Ovary (tissue), 9 donors: ENCODE measurements around the gene TBX3. TPM values are rescaled to one million over a fixed set of nuclear protein-coding genes. Genes with fewer than 3 reads are reported as not detected.

Experiments used
- DNase-seq, 5 donors: peaks; one replicate each; pipeline ENCODE4 v3.0.0-alpha.2; 2019 to 2020
- H3K27ac ChIP-seq, 2 donors: fragments of 200-600 bp; one replicate each; pipeline versions ENCODE4 v1.5.1 to v1.8.0; 2019 to 2022
- H3K27me3 ChIP-seq: fragments of 200-600 bp; one replicate; pipeline ENCODE4 v1.8.0; 2022
- H3K36me3 ChIP-seq: fragments of 200-600 bp; sonication (generic); one replicate; pipeline ENCODE4 v1.5.1; 2019
- H3K4me1 ChIP-seq: one replicate; pipeline ENCODE4 v1.8.1; 2013; ENCODE audit warnings: mild to moderate bottlenecking, moderate library complexity; ENCODE audit not compliant: insufficient read depth
- H3K4me3 ChIP-seq: fragments of 200-600 bp; sonication (generic); one replicate; pipeline ENCODE4 v1.5.1; 2017
- H3K9me3 ChIP-seq, 2 donors: fragments of 200-600 bp in 1 of 2; sonication (generic) in 1 of 2; one replicate each; pipeline versions ENCODE4 v1.5.1 to v1.8.1; 2013 to 2019; ENCODE audit warnings: mild to moderate bottlenecking in 1 of 2, moderate library complexity in 1 of 2
- CTCF ChIP-seq, 3 donors: fragments of 450-650 bp in 2 of 3; fragments of 200-600 bp in 1 of 3; IDR thresholded peaks; one replicate each; pipeline versions ENCODE4 v1.5.1 to v1.8.0; 2016 to 2022; ENCODE audit warnings: antibody characterized with exemption in 3 of 3, mild to moderate bottlenecking in 1 of 3
- EP300 ChIP-seq: sonication (generic); formaldehyde crosslinking; IDR thresholded peaks from one replicate; pipeline ENCODE4 v1.6.1; 2017; ENCODE audit warnings: antibody characterized with exemption
- POLR2A ChIP-seq: fragments of 450-650 bp; IDR thresholded peaks from one replicate; pipeline ENCODE4 v1.6.1; 2017; ENCODE audit warnings: antibody characterized with exemption, mild to moderate bottlenecking, moderate library complexity
- WGBS, 3 donors: extraction: QIAGEN DNeasy Blood & Tissue Kit in 1 of 3; methylation state at CpG; one replicate each; pipeline versions ENCODE4 v1.1.5 to v1.1.7; 2013 to 2017; 5-methylcytosine and 5-hydroxymethylcytosine counted together
- intact Hi-C, 4 donors: fragments of 100-400 bp; cut with DNase I; formaldehyde crosslinking; loops; one replicate each; pipeline versions ENCODE4 v1.11.0 to v1.15.1; 2022 to 2023
- polyA plus RNA-seq, 2 donors: library from polyadenylated mRNA; stranded (reverse); fragments of 200-250 nt in 1 of 2; fragments of 350-450 nt in 1 of 2; fragmentation: Illumina TruSeq in 1 of 2; extraction: RNeasy Lipid Tissue Mini Kit (QIAGEN cat#74804) in 1 of 2; gene quantifications; one replicate each; pipeline ENCODE4 v1.2.3, GENCODE V29; 2013 to 2014
- total RNA-seq, 7 donors: library from RNA; depleted of rRNA in 2 of 7; stranded (reverse); fragments of >200 nt in 2 of 7; fragmentation: NEBNext Ultra II Directional in 3 of 7; extraction: Animal tissue kit (Norgen Biotek cat#: 25700) in 3 of 7; gene quantifications; one replicate each; pipeline versions ENCODE4 v1.1.0 to v1.2.4, GENCODE V29; 2016 to 2023
- donor health status: DM: no; HTN: no; CAD: no; lungs with moderate emphysema.
- donor health status: DM: no; HTN: no; CAD: no.
- donor health status: Bipolar disorder and iron deficiency.
- donor health status: DM: yes; HTN: yes; CAD: no.
- donor health status: DM: no; HTN: no; CAD: no.
- donor health status: DM: yes; HTN: yes; CAD: no.

Gene TBX3
- total and polyA plus RNA-seq, 9 donors = 25.4 to 106 (median 61.2) TPM

GRCh38 chr12:114701553-114701952 lies 17.6 kb upstream of the TBX3 start:
- 70 to 94% (median 76%) methylated on average over 1 of the region's 1 CpG for WGBS, 3 donors
- peaks cover 2% of the 10 kb centered on the region for H3K4me1 ChIP-seq
- H3K4me3 ChIP-seq = no peak overlapping the region
- intact Hi-C loops = loop anchor here in 1 of 4 donors (10.0 kb wide), 1 partner anchor 323 kb away; no protein-coding TSS in a partner anchor
- no peaks in the 10 kb centered on the region for H3K36me3 ChIP-seq
- no peak for TF ChIP-seq POLR2A
- TF ChIP-seq CTCF (IDR thresholded peaks at IDR 0.05) = no peak
- no peak for TF ChIP-seq EP300
- no peaks in the 10 kb centered on the region for H3K9me3 ChIP-seq
- H3K27ac ChIP-seq = no peak overlapping the region
- H3K27me3 ChIP-seq = no peaks in the 10 kb centered on the region
- no peak for DNase-seq

GRCh38 chr12:114701104-114701414 lies 17.1 kb upstream of the TBX3 start:
- H3K4me3 ChIP-seq = no peak overlapping the region
- TF ChIP-seq POLR2A (no peak), EP300 (no peak), CTCF (IDR thresholded peaks at IDR 0.05) (no peak)
- H3K27me3 ChIP-seq = no peaks in the 10 kb centered on the region
- 61 to 90% (median 76%) methylated on average over 3 of the region's 3 CpGs for WGBS, 3 donors
- H3K9me3 ChIP-seq = no peaks in the 10 kb centered on the region
- intact Hi-C loops = loop anchor here in 1 of 4 donors (10.0 kb wide), 1 partner anchor 324 kb away; no protein-coding TSS in a partner anchor
- no peak for DNase-seq
- H3K36me3 ChIP-seq = no peaks in the 10 kb centered on the region
- peaks cover 2% of the 10 kb centered on the region for H3K4me1 ChIP-seq
- H3K27ac ChIP-seq = no peak overlapping the region

GRCh38 chr12:114700392-114701103 lies 16.6 kb upstream of the TBX3 start:
- TF ChIP-seq EP300 (no peak), POLR2A (no peak), CTCF (IDR thresholded peaks at IDR 0.05) (no peak)
- intact Hi-C loops = loop anchor here in 1 of 4 donors (10.0 kb wide), 1 partner anchor 324 kb away; no protein-coding TSS in a partner anchor
- Histone ChIP-seq H3K27ac (no peak overlapping the region), H3K4me1 (peaks cover 2% of the 10 kb centered on the region), H3K36me3 (no peaks in the 10 kb centered on the region), H3K27me3 (no peaks in the 10 kb centered on the region), H3K9me3 (no peaks in the 10 kb centered on the region), H3K4me3 (no peak overlapping the region)
- 33 to 48% (median 33%) methylated on average over 33 of the region's 33 CpGs for WGBS, 3 donors
- DNase-seq = no peak

GRCh38 chr12:114698566-114699163 lies 14.7 kb upstream of the TBX3 start:
- H3K27me3 ChIP-seq = no peaks in the 10 kb centered on the region
- intact Hi-C loops = loop anchor here in 1 of 4 donors (10.0 kb wide), 1 partner anchor 106 kb away; no protein-coding TSS in a partner anchor
- 48 to 70% (median 53%) methylated on average over 6 of the region's 6 CpGs for WGBS, 3 donors

More at GRCh38 chr12:114698566-114699163, 14.7 kb upstream of the TBX3 start:
- peaks cover 2% of the 10 kb centered on the region for H3K4me1 ChIP-seq
- H3K4me3 ChIP-seq = no peak overlapping the region
- no peak for DNase-seq
- H3K36me3 ChIP-seq = no peaks in the 10 kb centered on the region
- H3K27ac ChIP-seq = no peak overlapping the region
- TF ChIP-seq CTCF (IDR thresholded peaks at IDR 0.05) = no peak
- TF ChIP-seq EP300 = no peak
- no peak for TF ChIP-seq POLR2A
- no peaks in the 10 kb centered on the region for H3K9me3 ChIP-seq
